Renal cortex interstitium (tissue), 11 donors: ENCODE data around the gene SLC12A6. TPM values are rescaled to one million over a fixed set of nuclear protein-coding genes. Genes with fewer than 3 reads are reported as not detected.
"Not testable (repeated sequence)": the region's sequence is repeated elsewhere in the genome, so short reads cannot be mapped to it uniquely, and the experiment has no call there.

Source experiments
- DNase-seq, 11 donors: peaks; one replicate each; pipeline ENCODE4 v3.0.0-alpha.2; 2013; ENCODE audit warnings: low read depth in 9 of 11, low spot score in 4 of 11; ENCODE audit errors: extremely low read depth in 1 of 11
- polyA plus RNA-seq, 3 donors: library from polyadenylated mRNA; unstranded; fragments of 120-200 nt; gene quantifications; one replicate each; pipeline ENCODE4 v1.2.1, GENCODE V29; 2013; ENCODE audit not compliant: insufficient read length in 3 of 3

Gene SLC12A6
- polyA plus RNA-seq, 3 donors: 21.0 to 32.7 (median 25.1) TPM

GRCh38 chr15:34239151-34239808 lies 98.3 kb downstream of the SLC12A6 start:
- no peak for DNase-seq

- DNase-seq: no peak
Measured at GRCh38 chr15:34233614-34234013, 104.0 kb downstream of the SLC12A6 start.

- DNase-seq: peak in 1 of 11 donors; percentile 12
Measured at GRCh38 chr15:34223904-34224596, 113.5 kb downstream of the SLC12A6 start.

GRCh38 chr15:34217587-34218225 lies 119.9 kb downstream of the SLC12A6 start:
- DNase-seq: no peak

GRCh38 chr15:34216527-34217270 lies 120.9 kb downstream of the SLC12A6 start:
- DNase-seq: no peak

- no peak for DNase-seq
Measured at GRCh38 chr15:34214135-34214534, 123.4 kb downstream of the SLC12A6 start.

- no peak for DNase-seq
Measured at GRCh38 chr15:34213690-34214089, 123.9 kb downstream of the SLC12A6 start.

- peak; percentile 89 to 98 (median 94) for DNase-seq
Measured at GRCh38 chr15:34209421-34210282, 127.9 kb downstream of the SLC12A6 start, which contains the start of gene KATNBL1. TSS of gene KATNBL1 (minus strand) at chr15:34210096. CDS start at chr15:34163676, 46,420 bp downstream.

GRCh38 chr15:34206011-34206410 lies 131.6 kb downstream of the SLC12A6 start:
- no peak for DNase-seq

- no peak for DNase-seq
Measured at GRCh38 chr15:34203936-34204335, 133.6 kb downstream of the SLC12A6 start.

GRCh38 chr15:34203305-34203704 lies 134.3 kb downstream of the SLC12A6 start:
- DNase-seq: no peak

GRCh38 chr15:34193272-34193671 lies 144.3 kb downstream of the SLC12A6 start:
- not testable (repeated sequence) for DNase-seq

- no peak for DNase-seq
Measured at GRCh38 chr15:34188711-34189110, 148.9 kb downstream of the SLC12A6 start.

GRCh38 chr15:34185666-34186065 lies 151.9 kb downstream of the SLC12A6 start:
- DNase-seq: no peak

- DNase-seq: no peak
Measured at GRCh38 chr15:34182942-34183341, 154.6 kb downstream of the SLC12A6 start.
